ENCODE measurements around the gene GLYAT.

The GLYAT gene

DNA sequence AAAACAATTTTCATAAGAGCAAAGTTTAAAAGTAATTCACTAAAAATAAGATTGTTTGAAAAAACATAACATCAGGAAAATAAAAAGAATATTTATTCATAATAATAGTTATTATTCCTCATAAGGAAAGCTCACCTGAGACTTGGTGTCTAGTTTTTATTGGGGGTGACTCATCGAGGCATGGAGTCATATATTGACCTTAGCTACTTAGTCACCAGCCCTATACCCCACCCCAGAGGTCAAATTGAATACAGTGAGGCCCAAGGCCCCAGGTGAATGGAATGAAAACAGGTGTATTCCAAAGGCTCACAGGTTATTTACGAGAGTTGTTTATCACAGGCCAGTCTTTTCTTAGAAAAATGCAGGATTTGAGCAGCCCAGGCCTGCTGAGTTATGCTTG lies 72.3 kb downstream of the GLYAT start:
- WGBS (ENCODE audit: extremely low coverage, insufficient coverage, insufficient read length), result no CpG with 5 or more reads among the region's 2 CpGs
- H3K27me3 ChIP-seq (ENCODE audit: insufficient read depth, low read length), result no peaks in the 10 kb centered on the region

More for the DNA sequence above, 72.3 kb downstream of the GLYAT start:
- Histone ChIP-seq H3K79me1 (ENCODE audit: low read length) (no peaks in the 10 kb centered on the region), H2AFZ (ENCODE audit: insufficient read depth, low read length, poor library complexity) (no peak overlapping the region), H3K9me3 (ENCODE audit: insufficient read depth, low read depth, low read length) (no peaks in the 10 kb centered on the region), H2BK5ac (ENCODE audit: low read depth, low read length, poor library complexity) (no peak overlapping the region), H4K91ac (ENCODE audit: low read depth, low read length) (no peak overlapping the region), H3K4me3 (ENCODE audit: low read depth, low read length) (no peak overlapping the region), H3K23ac (ENCODE audit: low read length) (no peak overlapping the region), H3K4me2 (ENCODE audit: low read length) (no peak overlapping the region), H2AK5ac (ENCODE audit: low read length) (no peak overlapping the region), H3K79me2 (ENCODE audit: control insufficient read depth, insufficient read depth, low read length, poor library complexity) (no peaks in the 10 kb centered on the region), H3K18ac (ENCODE audit: low read length) (no peak overlapping the region), H2BK120ac (ENCODE audit: insufficient read depth, low read length, poor library complexity) (no peak overlapping the region), H2BK12ac (ENCODE audit: low read length) (no peak overlapping the region), H4K8ac (ENCODE audit: low read depth, low read length) (no peak overlapping the region), H3K14ac (ENCODE audit: low read length) (no peak overlapping the region), H3K9ac (ENCODE audit: low read length) (no peak overlapping the region), H4K12ac (ENCODE audit: low read depth, low read length) (no peak overlapping the region), H3K27ac (ENCODE audit: low read depth, low read length) (no peak overlapping the region), H3K4me1 (ENCODE audit: control insufficient read depth in 1 of 2, insufficient read depth in 2 of 2, low read length in 2 of 2) (peaks cover 0 to 4% of the 10 kb centered on the region in 2 experiments), H3K36me3 (ENCODE audit: control insufficient read depth in 1 of 2, insufficient read depth in 2 of 2, low read length in 2 of 2) (no peaks in the 10 kb centered on the region), H3K4ac (ENCODE audit: low read depth, low read length) (no peak overlapping the region)
- no peak for DNase-seq
